Spinal cord (tissue), 10 donors: ENCODE data around the gene RABL2A. TPM values are rescaled to one million over a fixed set of nuclear protein-coding genes. Genes with fewer than 3 reads are reported as not detected.
A peak's percentile ranks its signal among the peaks of the same experiment; 100 is the strongest.
"Not testable (repeated sequence)": the region's sequence is repeated elsewhere in the genome, so short reads cannot be mapped to it uniquely, and the experiment has no call there.

Experiments used
- DNase-seq, 6 donors: peaks; one replicate each; pipeline versions ENCODE4 v3.0.0 to v3.0.0-alpha.2; 2013 to 2015; ENCODE audit warnings: low spot score in 6 of 6, low read depth in 4 of 6
- H3K27ac ChIP-seq: one replicate; pipeline ENCODE4 v1.5.1; 2013; ENCODE audit warnings: low read depth, low read length, control low read depth
- H3K27me3 ChIP-seq: one replicate; pipeline ENCODE4 v1.6.1; 2013; ENCODE audit warnings: low read length; ENCODE audit not compliant: control insufficient read depth, insufficient read depth
- H3K36me3 ChIP-seq: one replicate; pipeline ENCODE4 v1.6.1; 2013; ENCODE audit warnings: low read length; ENCODE audit not compliant: control insufficient read depth, insufficient read depth
- H3K4me1 ChIP-seq: one replicate; pipeline ENCODE4 v1.6.1; 2013; ENCODE audit warnings: low read length; ENCODE audit not compliant: control insufficient read depth, insufficient read depth
- H3K4me3 ChIP-seq: one replicate; pipeline ENCODE4 v1.5.1; 2013; ENCODE audit warnings: low read depth, low read length, control low read depth
- H3K9me3 ChIP-seq: one replicate; pipeline ENCODE4 v1.6.1; 2013; ENCODE audit warnings: low read length; ENCODE audit not compliant: control insufficient read depth, insufficient read depth
- WGBS: methylation state at CpG from one replicate; pipeline ENCODE4 v1.1.5; 2013; ENCODE audit warnings: missing lambda C conversion rate; ENCODE audit not compliant: insufficient coverage; 5-methylcytosine and 5-hydroxymethylcytosine counted together
- polyA plus RNA-seq, 2 donors: library from polyadenylated mRNA; unstranded; fragments of 120-200 nt; gene quantifications; one replicate each; pipeline ENCODE4 v1.2.1, GENCODE V29; 2013; ENCODE audit not compliant: insufficient read length in 2 of 2
- small RNA-seq: library from RNA; depleted of rRNA; stranded (forward); fragments of <200 nt; gene quantifications from one replicate; pipeline ENCODE3, GENCODE V24; 2014; ENCODE audit warnings: low replicate concordance
- total RNA-seq, 2 donors: library from RNA; depleted of rRNA in 1 of 2; stranded (reverse); fragments of 120-200 nt in 1 of 2; fragments of >200 nt in 1 of 2; gene quantifications; one replicate each; pipeline versions ENCODE4 v1.2.3 to v1.2.4, GENCODE V29; 2013 to 2014
- donor health status: healthy.

The RABL2A gene
- total and polyA plus RNA-seq, 4 donors, result 10.4 to 73.7 (median 40.9) TPM

DNA sequence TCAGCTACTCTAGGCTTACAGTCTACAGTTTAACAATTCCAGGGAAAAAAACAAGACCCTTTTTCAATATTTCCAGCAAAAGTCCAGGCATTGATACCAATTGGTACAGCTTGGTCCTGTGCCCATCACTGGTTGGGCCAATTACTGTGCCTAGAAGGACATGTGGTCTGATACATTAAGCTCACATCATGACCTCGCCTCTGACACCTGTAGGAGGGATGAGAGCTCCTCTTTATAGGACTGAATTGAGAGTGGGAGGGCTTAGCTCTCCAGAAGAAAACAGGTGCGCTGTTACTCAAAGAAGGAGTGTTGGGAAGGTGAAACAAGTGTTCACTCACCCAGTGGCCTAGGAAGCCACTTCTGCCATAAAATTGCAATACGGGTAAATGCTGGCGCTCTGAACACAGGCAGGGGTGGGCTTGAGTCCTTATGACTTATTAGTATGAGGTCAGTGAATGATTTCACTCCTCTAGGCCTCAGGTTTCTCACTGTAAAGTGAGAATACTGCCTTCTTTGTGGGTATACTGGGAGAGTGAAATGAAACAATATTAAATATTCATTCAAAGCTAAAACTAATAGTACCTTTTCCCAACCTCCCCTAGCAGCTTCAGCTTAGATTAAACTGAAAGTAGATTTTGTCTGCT lies 49.7 kb downstream of the RABL2A start:
- peak in 1 of 6 donors; percentile 23 for DNase-seq
- Histone ChIP-seq H3K4me1 (peaks cover 2% of the 10 kb centered on the region), H3K36me3 (no peaks in the 10 kb centered on the region), H3K27me3 (no peaks in the 10 kb centered on the region), H3K27ac (no peak overlapping the region), H3K4me3 (no peak overlapping the region), H3K9me3 (no peaks in the 10 kb centered on the region)
- WGBS, result 91% methylated on average over 4 of the region's 4 CpGs

GRCh38 chr2:113677330-113677729 lies 50.3 kb downstream of the RABL2A start:
- Histone ChIP-seq H3K27ac (no peak overlapping the region), H3K36me3 (no peaks in the 10 kb centered on the region), H3K4me3 (no peak overlapping the region), H3K27me3 (no peaks in the 10 kb centered on the region), H3K4me1 (peaks cover 2% of the 10 kb centered on the region), H3K9me3 (no peaks in the 10 kb centered on the region)
- DNase-seq, result peak in 1 of 6 donors; percentile 77
- WGBS, result 39% methylated on average over 2 of the region's 2 CpGs

DNA sequence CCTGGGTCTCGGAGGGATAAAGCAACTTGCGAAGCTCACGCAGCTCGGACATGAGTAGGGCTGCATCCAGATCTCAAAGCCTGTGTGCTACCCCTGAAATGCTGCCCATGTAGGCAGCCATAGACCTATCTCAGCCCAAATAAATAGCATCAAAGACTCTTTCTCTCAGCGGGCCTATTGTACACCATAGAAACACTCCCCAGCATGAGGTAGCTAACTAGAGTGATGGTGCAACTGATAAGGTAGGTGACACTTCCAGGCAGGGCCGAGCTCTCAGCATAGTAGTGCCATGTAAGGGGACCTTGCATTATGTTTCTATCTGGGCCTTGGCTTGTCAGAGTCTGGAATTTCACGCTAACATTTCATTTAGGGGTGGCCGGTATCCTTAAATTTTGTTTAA lies 52.4 kb downstream of the RABL2A start:
- H3K36me3 ChIP-seq, result no peaks in the 10 kb centered on the region
- DNase-seq, result no peak
- 88% methylated on average over 4 of the region's 8 CpGs for WGBS
- H3K27ac ChIP-seq, result no peak overlapping the region
- peaks cover 2% of the 10 kb centered on the region for H3K4me1 ChIP-seq
- no peaks in the 10 kb centered on the region for H3K27me3 ChIP-seq
- no peaks in the 10 kb centered on the region for H3K9me3 ChIP-seq
- H3K4me3 ChIP-seq, result no peak overlapping the region

DNA sequence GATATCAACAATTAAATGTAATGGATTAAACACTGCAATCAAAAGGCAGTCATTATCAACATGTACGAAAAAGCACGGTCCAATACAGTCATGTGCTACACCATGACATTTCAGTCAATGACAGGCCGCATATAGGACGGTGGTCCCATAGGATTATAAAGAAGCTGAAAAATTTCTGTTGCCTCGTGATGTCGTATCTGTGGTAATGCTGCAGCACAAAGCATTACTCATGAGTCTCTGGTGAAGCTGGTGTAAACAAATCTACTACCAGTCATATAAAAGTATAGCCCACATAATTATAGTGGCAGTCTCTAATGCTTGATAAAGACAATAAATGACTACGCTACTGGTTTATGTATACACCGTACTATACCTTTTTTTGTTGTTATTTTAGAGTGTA lies 58.4 kb downstream of the RABL2A start:
- DNase-seq, result no peak
- Histone ChIP-seq H3K4me1 (no peaks in the 10 kb centered on the region), H3K36me3 (no peaks in the 10 kb centered on the region), H3K27ac (no peak overlapping the region), H3K4me3 (no peak overlapping the region), H3K27me3 (no peaks in the 10 kb centered on the region), H3K9me3 (no peaks in the 10 kb centered on the region)
- 80% methylated on average over 1 of the region's 8 CpGs for WGBS

DNA sequence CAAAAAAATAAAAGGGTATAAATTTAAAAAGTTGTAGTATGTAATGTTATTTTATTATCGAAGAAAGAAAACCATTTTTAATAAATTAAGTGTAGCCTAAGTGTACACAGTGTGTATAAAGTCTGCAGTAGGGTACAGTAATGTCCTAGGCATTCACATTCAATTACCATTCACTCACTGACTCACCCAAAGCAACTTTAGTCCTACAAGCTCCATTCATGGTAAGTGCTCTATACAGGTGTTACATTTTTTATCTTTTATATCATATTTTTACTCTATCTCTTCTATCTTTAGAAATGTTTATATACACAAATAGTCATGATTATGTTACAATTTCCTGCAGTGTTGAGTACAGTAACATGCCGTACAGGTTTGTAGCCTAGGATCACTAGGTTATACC lies 59.5 kb downstream of the RABL2A start:
- no peak for DNase-seq
- Histone ChIP-seq H3K36me3 (no peaks in the 10 kb centered on the region), H3K27me3 (no peaks in the 10 kb centered on the region), H3K4me3 (no peak overlapping the region), H3K4me1 (no peaks in the 10 kb centered on the region), H3K9me3 (no peaks in the 10 kb centered on the region), H3K27ac (no peak overlapping the region)
- no CpG with 5 or more reads among the region's 2 CpGs for WGBS

DNA sequence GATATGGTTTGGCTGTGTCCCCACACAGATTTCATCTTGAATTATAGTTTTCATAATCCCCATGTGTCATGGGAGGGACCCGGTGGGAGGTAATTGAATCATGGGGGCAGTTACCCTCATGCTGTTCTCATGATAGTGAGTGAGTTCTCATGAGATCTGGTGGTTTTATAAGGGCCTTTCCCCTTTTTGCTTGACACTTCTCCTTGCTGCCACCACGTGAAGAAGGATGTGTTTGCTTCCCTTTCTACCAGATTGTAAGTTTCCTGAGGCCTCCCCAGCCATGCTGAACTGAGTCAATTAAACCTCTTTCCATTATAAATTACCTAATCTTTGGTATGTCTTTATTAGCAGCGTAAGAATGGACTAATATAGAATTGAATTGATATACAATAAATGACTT lies 63.8 kb downstream of the RABL2A start:
- not testable (repeated sequence) for H3K27me3 ChIP-seq, H3K9me3 ChIP-seq, H3K27ac ChIP-seq, DNase-seq, H3K4me3 ChIP-seq, H3K36me3 ChIP-seq, H3K4me1 ChIP-seq
- WGBS, result no CpG with 5 or more reads among the region's 3 CpGs

Small RNAs within 50 kb of the gene (small RNA-seq; reads per million reads assigned to genes)
- gene MIR1302-3, result not detected
- not detected for gene RNU6-744P

Other genes with a start within 250 kb of the RABL2A start
- 10 to 100 TPM; 38.8 to 40.8 TPM for gene ZNG1B, start 189.6 kb upstream of the RABL2A start, total RNA-seq
- gene ZNG1B, start 189.6 kb upstream of the RABL2A start, polyA plus RNA-seq, result 10 to 100 TPM; 56.2 to 57.3 TPM
- gene FOXD4L1, start 128.6 kb upstream of the RABL2A start, total RNA-seq, result under 1 TPM; 0.10 to 0.17 TPM
- 1 to 10 TPM; 1.6 TPM for gene FOXD4L1, start 128.6 kb upstream of the RABL2A start, polyA plus RNA-seq
- 100 to 1,000 TPM in 1 of 2 donors, 10 to 100 TPM in 1; 97.8 to 144 TPM for gene SLC35F5, start 129.4 kb downstream of the RABL2A start, total RNA-seq
- gene SLC35F5, start 129.4 kb downstream of the RABL2A start, polyA plus RNA-seq, result 10 to 100 TPM; 40.7 to 46.1 TPM